HG03025 (cell line): ENCODE data around the gene GET4.

Source experiments
- ATAC-seq: cut with Tn5 transposase; IDR thresholded peaks from one replicate; pipeline ENCODE4 v1.9.1; 2021; ENCODE audit warnings: mild to moderate bottlenecking, moderate library complexity; ENCODE audit not compliant: unreplicated experiment, low FRiP score

The GET4 gene

DNA sequence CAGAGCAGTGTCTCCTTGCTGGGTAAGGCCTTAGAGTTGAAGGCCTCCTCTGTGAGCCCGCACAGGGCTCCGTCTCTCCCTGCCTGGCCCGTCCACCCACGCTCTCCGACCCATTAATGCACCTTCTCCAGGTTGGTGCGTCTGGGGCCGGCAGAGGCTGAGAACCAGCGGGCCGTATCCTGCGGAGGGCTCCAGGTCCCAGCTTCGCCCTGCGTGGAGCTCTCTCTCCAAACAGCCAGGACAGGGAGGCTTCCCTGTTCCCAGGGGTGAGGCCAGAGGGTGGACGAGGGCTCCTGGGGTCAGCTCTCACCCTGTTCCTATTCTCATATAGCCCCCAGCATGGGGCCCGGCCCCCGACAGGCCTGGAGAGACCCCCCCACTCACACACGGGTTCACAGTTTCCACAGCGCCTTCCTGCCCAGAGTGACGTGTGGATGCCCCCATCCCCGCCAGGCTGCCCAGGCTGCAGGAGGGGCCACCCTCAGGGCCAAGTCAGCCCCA is 34.6 kb downstream of the GET4 start:
- no peak for ATAC-seq

- no peak for ATAC-seq
Measured at GRCh38 chr7:911791-912480, 35.6 kb downstream of the GET4 start.

- ATAC-seq, result no peak
Measured at GRCh38 chr7:913736-914520, 37.6 kb downstream of the GET4 start.

GRCh38 chr7:914521-915194 is 38.3 kb downstream of the GET4 start:
- ATAC-seq, result no peak

GRCh38 chr7:915291-916218 is 39.2 kb downstream of the GET4 start:
- ATAC-seq, result no peak

DNA sequence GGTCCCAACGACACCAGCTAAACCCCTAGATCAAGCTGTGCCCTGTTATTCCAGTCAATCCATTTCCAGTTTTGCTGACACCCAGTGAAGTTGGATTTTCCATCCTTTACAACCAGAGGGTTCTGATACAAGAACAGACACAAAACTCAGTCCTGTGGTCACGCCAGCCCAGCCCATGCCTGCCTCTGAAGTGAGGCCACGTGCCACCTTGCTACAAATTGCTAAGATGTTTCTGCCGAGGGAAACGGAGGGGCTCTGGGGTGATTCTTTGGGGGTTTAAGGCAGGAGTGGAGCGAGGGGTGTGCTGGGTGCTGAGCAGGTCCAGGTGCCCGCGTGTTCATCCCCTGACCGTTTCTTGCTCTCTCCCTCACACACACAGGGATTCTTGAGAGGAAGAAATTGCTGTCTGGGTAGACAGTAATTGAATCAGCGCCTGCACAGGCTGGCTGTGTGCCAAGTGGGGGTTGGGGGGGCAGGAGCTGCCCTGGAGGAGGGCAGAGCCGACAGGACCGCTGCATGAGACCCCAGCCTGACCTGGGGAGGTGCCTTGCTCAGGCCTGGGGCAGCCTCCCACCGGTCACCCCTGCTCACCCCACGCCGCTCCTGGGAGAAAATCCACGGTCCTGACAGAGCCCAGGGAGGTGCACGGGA is 40.1 kb downstream of the GET4 start:
- no peak for ATAC-seq

GRCh38 chr7:917255-918117 is 41.1 kb downstream of the GET4 start:
- no peak for ATAC-seq

- no peak for ATAC-seq
Measured at GRCh38 chr7:918118-918425, 41.7 kb downstream of the GET4 start.

- no peak for ATAC-seq
Measured at GRCh38 chr7:918441-919113, 42.2 kb downstream of the GET4 start.

GRCh38 chr7:919114-919442 is 42.7 kb downstream of the GET4 start:
- no peak for ATAC-seq

DNA sequence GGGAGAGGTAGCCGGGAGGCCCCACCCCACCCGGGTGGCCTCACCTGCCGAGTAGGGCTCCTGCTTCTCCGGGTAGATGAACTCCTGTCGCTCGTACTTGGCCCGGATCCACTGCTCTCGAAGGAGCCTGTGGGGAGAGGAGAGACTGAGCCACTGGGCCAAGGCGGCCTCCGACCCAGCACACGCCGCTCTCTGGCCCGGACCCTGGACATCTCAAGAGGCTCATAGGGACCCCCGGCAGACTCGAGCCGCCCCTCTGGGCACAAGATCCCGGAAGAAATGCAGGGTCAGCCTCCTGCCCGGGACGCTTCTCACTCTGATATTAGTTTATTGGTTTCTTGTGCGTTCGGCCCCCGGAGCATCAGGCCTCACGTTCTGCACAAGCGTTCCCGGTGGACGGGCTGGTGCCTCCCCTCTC is 43.6 kb downstream of the GET4 start:
- ATAC-seq, result no peak

DNA sequence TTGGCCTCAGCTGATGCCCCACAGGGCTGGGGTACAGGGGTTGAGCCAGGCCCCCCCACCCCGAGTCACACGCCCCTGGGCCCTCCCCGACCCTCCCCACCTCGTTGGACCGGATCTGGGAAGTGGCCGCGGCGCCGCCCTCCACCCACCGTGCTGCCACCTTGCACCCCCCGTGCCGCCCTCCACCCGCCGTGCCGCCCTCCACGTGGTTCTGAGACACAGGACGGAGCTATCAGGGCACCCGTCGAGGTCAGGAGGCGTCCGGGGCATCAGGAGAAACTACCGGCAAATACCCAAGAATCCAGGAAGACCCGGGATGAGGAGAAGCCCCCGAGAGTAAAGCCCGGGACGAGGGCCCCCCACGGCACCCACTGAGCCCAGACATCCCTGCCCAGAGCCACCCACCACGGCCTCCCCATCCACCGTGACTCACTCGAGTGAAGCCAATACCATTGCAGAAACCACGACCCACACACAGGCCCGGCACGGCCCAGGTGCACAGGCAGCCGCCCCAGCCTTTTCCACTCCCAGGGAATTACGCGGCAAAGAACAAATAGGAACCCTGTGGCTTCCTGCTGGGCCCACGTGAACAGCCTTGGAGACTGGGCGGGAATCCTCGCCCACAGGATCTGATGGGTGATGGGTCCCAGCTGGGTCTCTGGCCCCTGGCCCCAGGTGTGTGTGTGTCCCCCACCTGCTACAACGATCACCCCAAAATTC is 44.2 kb downstream of the GET4 start:
- ATAC-seq, result no peak

GRCh38 chr7:921071-921461 is 44.7 kb downstream of the GET4 start:
- no peak for ATAC-seq

DNA sequence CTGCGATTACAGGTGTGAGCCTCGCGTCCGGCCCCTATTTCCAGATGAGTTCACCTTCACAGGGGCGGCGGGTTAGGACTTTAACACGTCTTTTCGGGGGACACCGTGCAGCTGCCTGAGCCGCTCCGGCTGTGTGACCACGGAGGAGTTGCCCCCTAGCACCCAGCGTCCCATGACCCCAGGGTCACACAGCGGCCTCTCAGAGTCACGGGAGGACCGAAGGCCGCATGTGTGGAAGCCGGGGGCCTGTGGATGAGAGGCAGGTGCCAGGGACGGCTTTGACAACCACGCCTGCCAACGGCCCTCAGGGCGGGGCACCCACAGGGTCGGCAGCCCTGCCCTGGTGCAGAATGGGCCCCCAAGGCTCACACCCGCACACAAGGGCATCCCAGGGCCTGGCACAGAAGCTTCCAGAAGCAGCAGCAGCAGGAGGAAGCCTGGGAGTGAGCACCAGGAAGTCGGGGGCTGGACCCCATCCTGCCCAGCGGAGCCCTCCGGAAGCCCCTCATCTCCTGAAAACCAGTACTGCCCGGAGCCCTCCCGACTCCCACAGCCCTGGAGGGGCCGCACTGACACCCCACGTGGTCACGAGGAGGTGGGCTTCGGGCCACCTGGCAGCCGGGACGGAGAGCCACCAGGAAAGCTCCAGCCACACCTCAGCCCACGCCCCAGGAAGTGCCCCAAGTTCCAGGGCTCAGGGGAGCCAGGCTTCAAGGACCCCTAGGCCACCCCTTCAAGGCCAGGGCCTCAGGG is 45.4 kb downstream of the GET4 start:
- ATAC-seq, result no peak

DNA sequence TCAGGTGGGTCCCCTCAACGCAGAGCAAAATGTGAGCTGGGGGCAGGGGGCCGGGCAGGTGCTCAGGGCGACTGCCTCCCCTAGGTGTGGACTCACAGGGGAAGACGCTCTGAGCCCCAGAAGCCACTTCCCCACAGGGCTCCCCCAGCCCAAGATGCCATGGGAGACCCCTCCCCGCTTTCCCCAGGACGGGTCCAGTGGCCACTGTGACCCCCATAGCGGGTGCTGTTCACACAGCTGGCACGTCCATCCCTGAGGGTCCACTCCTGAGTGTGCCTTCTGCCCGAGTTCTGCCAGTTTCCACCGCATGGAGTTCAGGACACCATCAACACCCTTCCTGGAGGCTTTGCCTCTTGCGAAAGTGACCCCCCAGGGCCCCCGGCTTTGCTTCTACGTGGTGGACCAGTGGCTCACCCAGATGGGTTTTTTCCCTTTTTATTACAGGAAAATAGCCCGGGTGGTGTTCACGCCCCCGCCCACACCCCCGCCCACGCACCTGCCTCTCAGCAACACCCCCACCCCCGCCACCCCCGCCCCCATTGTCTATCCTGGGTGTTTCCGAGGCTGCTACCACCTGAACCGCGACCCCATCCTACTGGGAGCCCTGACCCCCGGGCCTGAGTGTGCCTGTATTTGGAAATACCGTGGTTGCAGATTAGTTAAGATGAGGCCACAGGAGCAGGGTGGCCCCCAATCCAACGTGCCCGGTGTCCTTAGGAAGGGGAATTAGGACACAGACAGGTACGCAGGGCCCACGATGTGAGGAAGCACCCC is 46.2 kb downstream of the GET4 start:
- ATAC-seq, result peak; percentile 0
